Measurements from ENCODE around the gene MYO1D.

MYO1D gene

GRCh38 chr17:32609884-32610650, 266.9 kb downstream of the MYO1D start:
- DNase-seq, result no peak

DNA sequence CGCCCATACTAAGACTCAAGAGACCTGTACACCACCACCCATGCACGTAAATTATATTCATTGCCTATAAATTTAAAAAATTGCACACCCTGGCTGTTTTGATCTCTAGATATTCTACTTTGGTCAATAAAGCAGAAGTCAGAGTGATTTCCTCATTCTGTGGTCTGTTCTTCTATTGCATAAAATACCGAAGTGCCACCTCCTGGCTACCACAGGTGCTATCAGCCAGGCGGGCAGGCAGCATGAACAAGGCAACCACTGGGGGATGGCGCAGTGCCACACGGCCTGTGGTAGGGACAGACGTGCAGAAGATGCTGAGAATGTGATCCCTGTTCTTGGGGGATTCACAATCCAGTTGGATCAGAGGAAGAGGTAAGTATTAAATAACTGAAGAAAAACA, 267.8 kb downstream of the MYO1D start:
- DNase-seq, result peak; percentile 56 to 66

DNA sequence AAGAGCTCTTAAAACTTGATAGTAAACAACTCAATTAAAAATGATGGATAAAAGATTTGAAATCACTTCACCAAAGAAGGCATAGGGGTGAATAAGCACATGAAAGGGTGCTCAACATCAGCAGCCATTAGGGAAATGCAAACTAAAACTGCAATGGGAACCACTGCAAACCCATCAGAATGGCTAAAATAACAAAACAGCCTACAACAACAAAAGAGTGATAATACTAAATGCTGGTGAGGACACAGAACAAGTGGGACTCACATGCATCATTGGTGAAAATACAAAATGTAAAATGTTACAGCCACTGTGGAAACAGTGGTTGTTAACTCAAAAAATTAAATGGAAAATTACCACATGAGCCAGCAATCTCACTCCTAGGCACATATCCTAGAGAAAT, 268.7 kb downstream of the MYO1D start:
- DNase-seq, result no peak

GRCh38 chr17:32604966-32605365, 272.0 kb downstream of the MYO1D start:
- no peak for DNase-seq

GRCh38 chr17:32602396-32602795, 274.5 kb downstream of the MYO1D start:
- DNase-seq, result no peak

GRCh38 chr17:32601866-32602265, 275.1 kb downstream of the MYO1D start:
- DNase-seq, result no peak

- DNase-seq, result no peak
These were observed 280.3 kb downstream of the MYO1D start for GRCh38 chr17:32596628-32597027.

- DNase-seq, result no peak
These were observed 280.7 kb downstream of the MYO1D start for GRCh38 chr17:32596206-32596605.

GRCh38 chr17:32593003-32593402, 283.9 kb downstream of the MYO1D start:
- no peak for DNase-seq

GRCh38 chr17:32591405-32591804, 285.5 kb downstream of the MYO1D start:
- no peak for DNase-seq

DNA sequence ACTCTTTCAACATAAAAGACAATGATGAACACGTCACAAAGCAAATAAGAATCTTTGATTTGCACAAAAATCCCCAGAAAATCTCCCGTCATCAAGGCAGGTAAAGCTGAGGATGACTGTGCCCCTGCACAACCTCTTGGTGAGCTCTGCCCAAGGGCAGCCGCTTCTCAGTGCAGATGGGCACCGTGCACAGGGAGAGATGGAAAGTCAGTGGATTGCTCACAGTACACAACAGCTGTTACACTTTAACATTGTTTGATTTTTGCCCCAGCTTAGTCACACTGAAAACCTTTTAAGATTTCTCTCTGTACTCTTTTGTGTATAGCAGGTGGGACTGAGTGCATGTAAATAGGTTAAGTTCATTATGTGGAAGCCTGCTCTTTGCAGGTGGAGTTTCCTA, 285.9 kb downstream of the MYO1D start:
- no peak for DNase-seq

GRCh38 chr17:32588982-32589381, 287.9 kb downstream of the MYO1D start:
- DNase-seq, result no peak

DNA sequence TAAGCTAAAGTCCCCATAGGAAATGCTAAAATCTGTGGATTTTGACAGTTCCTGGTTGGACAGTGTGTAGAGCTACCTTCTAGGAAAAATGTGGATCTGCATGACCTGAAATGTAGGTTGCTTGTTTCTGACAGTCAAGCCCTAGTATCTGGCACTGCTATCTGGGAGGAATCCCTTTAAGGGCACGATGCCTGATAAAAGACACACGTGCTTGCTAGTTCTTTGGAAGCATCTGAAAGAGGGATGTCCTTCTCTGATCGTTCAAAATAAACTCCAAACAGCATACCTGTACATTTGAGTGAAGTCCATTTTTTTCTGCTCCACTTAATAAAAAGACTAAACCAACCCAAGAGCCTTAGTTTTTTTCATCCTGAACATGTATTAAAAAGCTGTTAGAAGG, 288.8 kb downstream of the MYO1D start:
- no peak for DNase-seq

DNA sequence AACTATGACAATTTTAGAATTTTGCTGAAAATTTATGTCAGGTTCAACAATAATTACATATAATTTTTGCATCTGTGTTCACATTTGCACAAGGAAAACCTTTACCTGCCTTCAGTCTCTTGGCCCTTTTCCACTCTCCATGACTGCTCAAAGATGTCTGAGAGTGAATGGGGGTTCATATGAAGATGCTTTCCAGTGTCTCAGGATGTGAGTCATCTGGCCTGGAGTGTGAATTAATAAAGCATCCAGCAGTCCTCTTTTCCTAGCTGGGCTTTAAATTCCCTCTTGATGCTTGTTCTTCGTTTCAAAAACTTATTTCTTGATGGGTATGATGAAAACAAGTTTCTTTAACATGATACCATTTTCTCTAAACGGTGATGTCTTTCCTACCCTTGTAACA, 290.3 kb downstream of the MYO1D start:
- no peak for DNase-seq

GRCh38 chr17:32584792-32585191, 292.1 kb downstream of the MYO1D start:
- DNase-seq, result no peak

- no peak for DNase-seq
These were observed 293.9 kb downstream of the MYO1D start for GRCh38 chr17:32583053-32583452.

GRCh38 chr17:32575852-32576251, 301.1 kb downstream of the MYO1D start:
- DNase-seq, result peak in 1 of 2 experiments; percentile 3

DNA sequence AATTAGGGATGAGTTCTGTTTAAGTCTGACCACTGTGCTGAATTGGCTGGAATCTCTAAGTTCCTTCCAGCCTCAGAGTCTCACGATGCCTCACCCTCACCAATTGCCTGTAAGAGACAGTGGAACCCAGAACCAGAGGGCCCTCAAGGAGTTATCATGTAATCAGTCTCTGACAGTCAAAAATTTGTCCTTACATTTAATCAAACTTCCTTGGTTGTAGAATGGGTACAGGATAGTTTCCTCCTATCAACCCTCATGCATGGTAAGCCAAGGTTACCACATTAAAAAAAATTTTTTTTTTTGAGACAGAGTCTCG, 306.9 kb downstream of the MYO1D start:
- DNase-seq, result no peak

DNA sequence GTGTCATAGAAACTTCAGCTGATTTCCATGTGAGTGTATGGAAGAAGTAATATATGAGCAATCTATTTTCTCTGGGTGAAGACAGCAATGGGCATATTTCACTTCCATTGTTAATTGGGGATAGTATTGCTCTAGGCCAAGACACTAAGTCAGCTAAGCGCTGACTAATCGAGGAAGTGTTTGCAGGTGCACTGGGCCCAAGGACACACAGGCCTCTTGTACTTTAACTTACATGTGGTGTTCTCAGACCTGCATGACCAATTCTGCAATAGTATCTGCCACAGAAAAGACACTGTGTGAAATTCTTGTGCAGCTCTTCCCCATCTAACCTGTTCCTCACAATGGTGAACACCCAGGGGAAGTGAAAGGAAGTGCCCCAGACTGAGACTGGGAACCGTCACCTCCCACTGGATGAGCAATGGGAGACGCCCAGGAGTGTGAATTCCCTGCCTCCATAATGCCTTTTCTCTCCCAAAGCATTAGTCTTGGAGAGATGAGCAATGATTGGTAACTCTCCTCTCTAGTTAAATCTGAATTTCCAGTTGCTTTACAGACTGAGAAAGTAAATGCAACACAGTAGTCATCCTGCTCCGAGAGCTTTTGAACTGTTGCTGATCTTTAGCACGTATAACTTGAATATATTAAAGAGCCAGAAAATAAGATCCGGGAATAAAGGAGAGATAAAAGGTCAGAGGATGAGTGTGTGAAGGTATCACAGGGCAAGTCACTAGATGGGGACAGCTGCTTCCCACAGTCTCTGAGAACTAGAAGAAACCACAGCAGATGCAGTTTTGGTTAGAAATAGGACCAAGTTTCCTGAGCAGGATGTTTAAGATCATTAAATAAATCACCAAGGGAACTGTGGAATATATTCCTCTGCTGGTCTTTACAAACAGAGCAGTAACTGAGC, 307.5 kb downstream of the MYO1D start:
- no peak for DNase-seq

GRCh38 chr17:32568705-32569104, 308.2 kb downstream of the MYO1D start:
- DNase-seq, result no peak

DNA sequence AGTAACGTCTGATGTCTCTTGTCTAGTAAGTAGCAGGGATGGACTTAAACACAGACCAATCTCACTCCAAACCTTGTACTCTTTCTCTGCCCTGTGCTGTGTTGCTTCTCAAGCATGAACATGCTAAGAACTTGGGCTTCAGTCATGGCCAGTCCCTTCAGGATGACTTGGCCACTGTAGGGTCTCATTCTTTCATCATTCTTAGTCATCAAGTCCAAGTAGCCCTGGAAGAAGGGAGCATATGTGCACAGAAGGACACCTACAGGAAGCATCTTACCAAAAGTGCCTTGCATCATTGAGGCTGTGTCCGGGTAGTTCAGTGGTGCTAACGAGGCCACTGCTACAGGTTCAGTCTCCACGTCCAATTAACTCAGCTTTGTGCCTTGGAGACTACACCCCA, 309.4 kb downstream of the MYO1D start:
- DNase-seq, result no peak

- no peak for DNase-seq
These were observed 309.8 kb downstream of the MYO1D start for GRCh38 chr17:32567086-32567485.

- no peak for DNase-seq
These were observed 310.6 kb downstream of the MYO1D start for GRCh38 chr17:32566303-32566702.

DNA sequence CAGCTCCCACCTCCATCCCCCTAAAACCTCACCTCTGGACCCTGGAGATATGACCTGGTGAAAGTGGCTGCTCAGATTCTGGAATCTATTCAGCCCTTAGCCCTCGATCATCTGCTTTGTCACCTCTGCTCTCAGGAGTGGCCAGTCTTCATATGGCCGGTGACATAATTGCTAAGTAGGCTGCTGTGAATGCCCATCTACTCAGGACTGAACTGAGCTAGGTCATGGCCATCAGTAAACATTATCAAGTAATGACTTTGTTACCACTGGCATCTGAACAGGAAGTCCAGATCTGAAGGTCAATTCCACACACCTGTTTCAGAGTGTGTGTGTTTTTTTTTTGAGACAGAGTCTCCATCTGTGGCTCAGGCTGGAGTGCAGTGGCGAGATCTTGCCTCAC, 311.5 kb downstream of the MYO1D start:
- no peak for DNase-seq

Measured in Kasumi-1 (cell line).